K562 treated with DMSO at 1 percent for 48 hours (cell line): ENCODE measurements around the gene ME2. TPM values are rescaled to one million over a fixed set of nuclear protein-coding genes. Genes with fewer than 3 reads are reported as not detected.

ENCODE experiments used
- total RNA-seq: library from RNA; unstranded; fragments of 300-600 nt; gene quantifications from 2 replicates; pipeline ENCODE4 v1.2.3, GENCODE V29; 2022; ENCODE audit warnings: low replicate concordance; ENCODE audit errors: extremely low read depth

Gene ME2
- not detected in 2 replicates for total RNA-seq

GRCh38 chr18:50878345-50879301 lies at the start of gene ME2:
Gene ME2, plus strand, starts transcription at chr18:50879118. Its CDS starts 16,703 bp downstream, at chr18:50895821.

GRCh38 chr18:50967714-50968661 lies 89.1 kb downstream of the ME2 start, which contains the start of gene ELAC1:
Gene ELAC1, plus strand, starts transcription at chr18:50968040. Its CDS starts 6,365 bp downstream, at chr18:50974405.

Other genes starting within 250 kb of the ME2 start
- gene MRO, start 59.1 kb upstream of the ME2 start, total RNA-seq, result not detected in 2 replicates
- gene ELAC1, start 88.9 kb downstream of the ME2 start, total RNA-seq, result not detected in 2 replicates
- gene SMAD4, start 151.1 kb downstream of the ME2 start, total RNA-seq, result not detected in 2 replicates